Neural crest cell (in vitro differentiated cells): Measurements from ENCODE around the gene CTIF. TPM values are rescaled to one million over a fixed set of nuclear protein-coding genes. Genes with fewer than 3 reads are reported as not detected.

Experiments
- DNase-seq: peaks from one replicate; pipeline ENCODE4 v3.0.0; 2021; ENCODE audit warnings: low read depth, mixed read lengths, low spot score
- H3K27ac Mint-ChIP-seq: one replicate; pipeline ENCODE4 v1.8.0; 2021; ENCODE audit warnings: mild to moderate bottlenecking, mixed read lengths; ENCODE audit not compliant: unreplicated experiment
- H3K27me3 Mint-ChIP-seq: 2 replicates; pipeline ENCODE4 v1.8.0; 2021; ENCODE audit warnings: low read depth, mild to moderate bottlenecking, mixed read lengths
- H3K36me3 Mint-ChIP-seq: 2 replicates; pipeline ENCODE4 v1.8.0; 2021; ENCODE audit warnings: low read depth, mild to moderate bottlenecking, mixed read lengths
- H3K4me1 Mint-ChIP-seq: 2 replicates; pipeline ENCODE4 v1.8.0; 2021; ENCODE audit warnings: mixed read lengths
- H3K4me3 Mint-ChIP-seq: one replicate; pipeline ENCODE4 v1.8.0; 2021; ENCODE audit warnings: mild to moderate bottlenecking, mixed read lengths
- H3K9me3 Mint-ChIP-seq: 2 replicates; pipeline ENCODE4 v1.8.0; 2021; ENCODE audit warnings: mixed read lengths
- CTCF ChIP-seq: fragments of 200-600 bp; sonication (generic); conservative IDR thresholded peaks from 2 replicates; pipeline ENCODE4 v1.5.0; 2021; ENCODE audit warnings: antibody characterized with exemption, mild to moderate bottlenecking
- total RNA-seq: library from RNA; stranded (reverse); gene quantifications from 2 replicates; pipeline ENCODE4 v1.2.1, GENCODE V29; 2021

Gene CTIF
- total RNA-seq, 1 donor from 2014 or later = 52.6 TPM

GRCh38 chr18:48693006-48693405, 154.2 kb downstream of the CTIF start:
- Mint-ChIP-seq H3K27ac (no peak overlapping the region), H3K4me3 (no peak overlapping the region), H3K9me3 (no peaks in the 10 kb centered on the region), H3K4me1 (peaks cover 11% of the 10 kb centered on the region), H3K27me3 (no peaks in the 10 kb centered on the region), H3K36me3 (peaks cover 3% of the 10 kb centered on the region)
- no peak for DNase-seq
- TF ChIP-seq CTCF = no peak

GRCh38 chr18:48693625-48694262, 154.9 kb downstream of the CTIF start:
- no peak overlapping the region for H3K4me3 Mint-ChIP-seq
- H3K27ac Mint-ChIP-seq = no peak overlapping the region
- H3K4me1 Mint-ChIP-seq = peaks cover 11% of the 10 kb centered on the region
- no peak for TF ChIP-seq CTCF
- H3K36me3 Mint-ChIP-seq = peaks cover 3% of the 10 kb centered on the region
- no peak for DNase-seq
- H3K27me3 Mint-ChIP-seq = no peaks in the 10 kb centered on the region
- no peaks in the 10 kb centered on the region for H3K9me3 Mint-ChIP-seq

GRCh38 chr18:48694295-48694694, 155.5 kb downstream of the CTIF start:
- H3K27me3 Mint-ChIP-seq = no peaks in the 10 kb centered on the region
- TF ChIP-seq CTCF = no peak
- H3K27ac Mint-ChIP-seq = no peak overlapping the region
- DNase-seq = no peak
- peaks cover 11% of the 10 kb centered on the region for H3K4me1 Mint-ChIP-seq
- H3K4me3 Mint-ChIP-seq = no peak overlapping the region
- peaks cover 3% of the 10 kb centered on the region for H3K36me3 Mint-ChIP-seq
- no peaks in the 10 kb centered on the region for H3K9me3 Mint-ChIP-seq

- H3K4me1 Mint-ChIP-seq = peaks cover 11% of the 10 kb centered on the region
- H3K27ac Mint-ChIP-seq = peak overlapping the region; percentile 88
- no peak overlapping the region for H3K4me3 Mint-ChIP-seq
These were observed 156.8 kb downstream of the CTIF start for GRCh38 chr18:48695671-48696070.

GRCh38 chr18:48696218-48696617, 157.4 kb downstream of the CTIF start:
- Mint-ChIP-seq H3K36me3 (peaks cover 3% of the 10 kb centered on the region), H3K27me3 (no peaks in the 10 kb centered on the region), H3K4me3 (no peak overlapping the region), H3K27ac (no peak overlapping the region), H3K9me3 (no peaks in the 10 kb centered on the region), H3K4me1 (peaks cover 11% of the 10 kb centered on the region)
- no peak for TF ChIP-seq CTCF
- DNase-seq = no peak

More at GRCh38 chr18:48695671-48696070, 156.8 kb downstream of the CTIF start:
- DNase-seq = no peak
- peaks cover 3% of the 10 kb centered on the region for H3K36me3 Mint-ChIP-seq
- no peaks in the 10 kb centered on the region for H3K27me3 Mint-ChIP-seq
- no peak for TF ChIP-seq CTCF
- H3K9me3 Mint-ChIP-seq = no peaks in the 10 kb centered on the region
